Bone marrow (tissue), 2 donors: ENCODE measurements around the gene CPNE4.
"Not testable (repeated sequence)": the region's sequence is repeated elsewhere in the genome, so short reads cannot be mapped to it uniquely, and the experiment has no call there.

Experiments
- DNase-seq, 2 donors: peaks; one replicate each; lab custom pipeline; 2025; lab: John Stamatoyannopoulos, UW

The CPNE4 gene

DNA sequence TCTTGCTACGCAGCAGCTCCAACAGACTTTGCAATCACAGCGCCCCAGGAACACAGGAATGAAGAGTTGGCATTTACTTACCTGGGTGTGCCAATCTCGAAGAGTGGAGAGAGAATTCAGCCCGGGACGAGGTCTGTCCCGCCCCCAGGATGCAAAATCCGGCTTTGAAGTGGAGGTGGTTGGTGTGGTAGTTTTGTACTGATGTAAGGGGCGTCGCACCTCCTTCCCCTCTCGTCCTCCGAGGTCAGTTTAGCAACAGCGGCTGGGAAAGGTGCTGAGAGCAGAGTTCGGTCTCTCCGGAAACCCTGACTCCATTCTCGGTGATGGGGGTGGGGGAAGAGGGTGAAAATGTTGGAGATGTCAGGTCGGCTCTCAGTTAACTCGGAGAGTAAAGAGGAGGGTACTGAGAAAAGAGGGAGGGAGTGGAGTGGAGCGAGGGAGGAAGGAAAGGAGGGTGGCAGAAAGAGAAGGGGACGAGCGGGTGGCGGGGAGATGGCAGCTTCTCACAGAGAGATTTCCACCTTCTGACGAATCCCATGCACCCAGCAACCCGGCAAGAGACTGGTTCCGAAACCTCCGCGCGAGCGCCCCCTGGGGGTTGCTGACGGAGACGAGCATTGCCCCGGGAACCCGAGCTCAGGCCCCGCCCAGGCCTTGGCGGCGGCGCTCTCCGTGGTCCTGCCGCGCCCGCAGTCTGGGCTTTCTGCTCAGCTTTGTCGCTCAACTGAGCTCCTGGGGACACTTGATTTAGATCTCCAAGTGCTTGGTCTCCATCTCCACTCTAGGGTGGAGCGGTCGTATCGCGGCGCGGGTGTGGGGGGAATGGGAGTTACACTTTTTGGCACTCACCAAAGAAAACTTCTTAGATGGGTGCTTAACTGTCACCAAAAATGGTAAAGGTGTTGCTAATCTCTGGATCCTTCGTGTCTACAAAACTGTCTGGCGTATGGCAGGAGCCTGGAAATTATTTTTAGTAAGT lies at the start of gene CPNE4:
Gene CPNE4, minus strand, starts transcription at position 529 of the 979 bp plus-strand sequence.
- DNase-seq: peak; percentile 47 to 56

- no peak for DNase-seq
These were observed 48.9 kb upstream of the CPNE4 start for GRCh38 chr3:132083583-132084279.

DNA sequence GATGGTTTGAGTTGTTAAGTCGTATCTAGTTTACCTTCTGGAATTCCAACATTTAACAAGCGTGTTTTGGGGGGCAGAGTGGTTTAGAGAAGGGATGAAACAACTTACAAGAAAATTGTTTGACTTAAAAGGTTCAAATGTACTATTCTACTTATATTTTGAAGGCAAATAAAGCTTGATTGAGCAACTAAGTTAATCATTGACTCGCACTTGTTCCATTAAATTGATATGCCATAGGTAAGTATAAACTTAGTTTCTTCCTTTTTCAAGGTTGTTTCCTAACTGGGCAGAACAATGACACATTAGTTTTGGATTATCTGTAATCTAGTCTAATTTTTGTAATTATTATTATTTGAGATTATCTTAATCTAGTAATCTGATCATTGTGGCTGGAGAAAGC lies 48.3 kb upstream of the CPNE4 start:
- no peak for DNase-seq

DNA sequence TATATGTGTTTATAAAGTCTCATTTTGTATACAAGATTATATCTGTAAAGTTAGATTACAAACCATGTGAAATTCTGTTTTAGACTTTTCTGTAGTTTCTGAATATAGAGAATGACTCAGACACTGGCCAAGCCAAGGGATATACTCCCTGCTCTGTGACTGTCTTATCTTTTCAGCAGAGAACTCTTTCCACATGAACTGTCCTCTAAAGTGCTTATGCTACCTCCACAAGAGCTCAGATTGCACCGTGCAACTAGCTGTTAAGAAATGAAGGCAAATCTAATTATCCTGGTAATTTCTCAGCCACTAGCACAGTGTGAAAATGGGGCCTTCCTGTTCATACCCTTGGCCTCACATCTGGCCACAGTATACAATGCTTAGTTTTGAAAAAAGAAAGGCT lies 44.3 kb upstream of the CPNE4 start:
- DNase-seq: no peak

- DNase-seq: no peak
These were observed 39.0 kb upstream of the CPNE4 start for GRCh38 chr3:132073771-132074170.

GRCh38 chr3:132071043-132071442 lies 36.2 kb upstream of the CPNE4 start:
- DNase-seq: no peak

GRCh38 chr3:132064114-132064513 lies 29.3 kb upstream of the CPNE4 start:
- DNase-seq: no peak

DNA sequence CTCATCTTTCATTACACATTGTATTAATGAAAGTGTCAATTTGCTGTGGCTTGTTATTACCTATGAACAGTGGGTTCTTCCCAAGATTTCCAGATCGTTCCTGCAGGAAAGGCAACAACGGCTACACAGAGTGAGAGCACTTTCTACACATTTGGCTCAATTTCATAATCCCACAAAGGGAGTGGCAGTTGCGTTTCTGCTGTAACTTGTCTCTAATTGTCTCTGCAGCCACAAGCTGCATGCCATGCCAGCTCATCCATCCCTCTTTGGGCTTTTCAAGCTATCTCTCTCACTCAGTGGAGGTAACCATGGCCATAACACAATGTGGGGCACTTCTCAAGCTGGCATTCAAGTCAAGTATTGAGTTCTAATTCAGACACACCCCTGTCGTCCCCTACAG lies 27.7 kb upstream of the CPNE4 start:
- no peak for DNase-seq

DNA sequence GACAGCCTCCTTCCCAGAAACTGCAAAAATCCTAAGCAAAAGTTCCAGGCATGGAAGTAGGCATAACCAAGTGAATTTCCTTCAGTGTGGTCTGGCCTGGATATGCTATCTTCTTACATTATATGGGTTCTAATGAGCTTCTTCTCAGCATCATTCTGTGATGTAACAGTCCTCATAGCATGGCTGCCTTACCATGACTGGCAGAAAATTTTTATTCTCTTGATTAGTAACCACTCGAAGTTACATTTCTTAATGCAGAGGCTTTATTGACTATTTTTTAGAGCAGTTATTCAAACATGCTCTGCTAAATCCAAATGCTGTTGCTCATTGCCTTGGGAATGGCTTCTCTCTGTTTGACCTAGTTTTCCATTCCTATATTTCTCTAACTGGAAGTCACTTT lies 21.1 kb upstream of the CPNE4 start:
- DNase-seq: no peak

- DNase-seq: no peak
These were observed 12.4 kb upstream of the CPNE4 start for GRCh38 chr3:132047209-132047608.

DNA sequence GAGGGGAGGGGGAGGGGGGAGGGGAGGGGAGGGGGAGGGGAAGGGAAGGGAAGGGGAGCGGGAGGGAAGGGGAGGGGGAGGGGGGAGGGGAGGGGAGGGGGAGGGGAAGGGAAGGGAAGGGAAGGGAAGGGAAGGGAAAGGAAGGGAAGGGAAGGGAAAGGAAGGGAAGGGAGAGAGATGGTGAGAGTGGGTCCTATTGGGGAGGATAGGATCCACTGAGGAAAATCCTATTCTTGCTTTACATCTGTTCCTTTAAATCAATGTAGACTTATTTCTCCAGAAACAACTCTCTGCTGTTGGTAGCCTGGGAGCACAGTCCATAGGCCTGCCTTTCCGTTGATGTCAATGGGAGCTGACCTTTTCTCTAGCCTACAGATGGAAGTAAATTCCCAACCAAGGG lies 10.1 kb upstream of the CPNE4 start:
- DNase-seq: not testable (repeated sequence)

DNA sequence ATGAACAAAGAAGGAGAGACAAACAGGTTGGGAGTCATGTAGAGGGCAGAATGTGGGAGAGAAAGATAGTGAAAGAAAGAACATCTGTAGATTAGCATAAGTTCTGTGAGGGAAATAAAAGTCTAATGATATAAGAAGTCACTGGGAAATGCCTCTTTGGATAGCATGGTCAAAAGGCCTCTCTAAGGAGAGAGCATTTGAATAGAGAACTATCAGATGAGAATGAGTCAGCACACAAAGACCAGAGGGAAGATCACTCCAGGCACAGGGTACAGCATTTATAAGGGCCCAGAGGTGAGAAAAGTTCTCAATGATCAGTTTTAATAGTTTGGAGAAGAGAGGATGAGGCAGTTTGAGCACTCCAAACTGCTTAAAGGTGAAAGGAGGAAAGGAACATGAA lies 7.9 kb upstream of the CPNE4 start:
- no peak for DNase-seq

DNA sequence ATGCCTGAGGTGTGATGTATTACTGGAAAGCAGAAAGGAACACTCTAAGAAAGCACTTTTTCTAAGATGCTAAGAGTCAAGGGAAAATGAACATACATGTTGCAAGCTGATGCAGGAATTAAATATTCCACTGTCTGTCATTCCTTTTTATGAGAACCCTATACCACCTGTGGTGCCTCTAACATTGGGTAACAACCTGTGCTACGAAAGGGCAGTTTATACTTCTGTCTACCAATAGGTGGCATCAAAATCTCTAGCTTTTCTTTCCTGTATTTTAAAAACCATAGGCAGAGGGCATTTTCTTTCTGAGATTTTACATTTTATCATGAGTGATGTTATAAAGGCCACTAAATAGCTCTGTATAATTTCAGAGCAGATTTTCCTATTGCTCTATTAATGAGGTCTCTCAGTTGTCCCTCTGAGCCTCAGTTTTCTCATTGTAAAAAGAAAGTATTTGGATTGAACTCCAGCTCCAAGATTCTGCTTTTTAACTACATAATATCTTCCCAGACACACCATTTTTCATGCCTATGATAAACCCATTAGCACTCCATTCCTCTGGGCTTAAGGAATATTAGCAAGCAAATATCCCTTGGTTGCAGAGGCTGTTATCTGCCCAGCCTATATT lies 3.5 kb upstream of the CPNE4 start:
- no peak for DNase-seq

DNA sequence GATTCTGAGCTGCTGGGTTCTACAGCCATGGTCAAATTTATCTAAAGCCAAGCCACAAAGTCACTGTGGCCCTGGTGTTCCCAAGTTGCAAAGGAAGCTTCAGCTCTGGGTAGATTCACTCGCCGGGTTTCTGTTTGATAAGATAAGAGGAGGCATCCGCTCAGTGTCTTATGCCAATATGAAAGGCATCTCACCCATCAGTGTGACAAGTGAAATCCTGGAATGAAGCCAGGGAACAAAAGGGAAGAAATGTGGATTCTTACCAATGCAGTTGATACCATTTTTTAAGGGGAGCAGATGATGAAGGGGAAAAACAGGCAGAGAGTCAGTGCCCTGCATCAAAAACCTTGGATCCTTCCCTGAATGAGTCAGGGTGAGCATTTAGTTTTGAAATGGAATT lies 2.8 kb upstream of the CPNE4 start:
- no peak for DNase-seq

DNA sequence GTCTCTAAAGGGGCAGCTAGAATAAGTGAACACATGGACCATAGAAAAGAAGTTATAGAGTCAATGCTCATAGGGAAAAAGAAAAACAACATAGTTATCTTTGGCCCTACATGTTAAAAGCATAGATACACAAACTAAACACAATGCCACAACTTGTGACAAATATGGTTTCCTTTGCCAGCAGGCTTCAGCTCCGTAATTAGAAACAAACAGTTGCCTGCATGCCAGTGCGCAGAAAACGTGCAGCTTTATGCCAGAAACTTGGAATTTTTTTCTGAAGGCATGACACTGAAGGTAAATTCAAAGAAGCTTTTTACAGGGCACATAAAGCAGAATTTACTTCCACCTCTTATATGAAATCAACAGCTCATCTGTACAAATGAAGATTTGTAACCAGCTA lies 2.2 kb upstream of the CPNE4 start:
- no peak for DNase-seq

DNA sequence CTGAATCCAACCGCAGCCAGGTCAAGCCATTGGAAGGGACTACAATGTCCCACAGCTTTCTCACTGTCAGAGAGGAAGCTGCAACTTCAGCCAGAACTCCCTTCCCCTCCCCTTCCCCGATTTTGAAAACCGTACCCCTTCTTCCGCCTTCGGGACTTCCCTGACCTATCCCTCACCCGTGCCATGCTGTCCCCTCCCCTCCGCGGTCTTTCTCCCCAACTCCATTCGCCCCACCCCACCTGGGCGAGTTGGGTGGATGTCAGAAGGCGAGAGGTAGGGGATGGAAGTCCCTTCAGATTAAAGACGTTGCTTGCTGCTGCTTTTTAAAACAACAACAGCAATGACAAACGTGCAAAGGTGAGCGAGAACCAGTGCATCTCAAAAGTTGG lies 723 bp downstream of the CPNE4 start:
- no peak for DNase-seq

DNA sequence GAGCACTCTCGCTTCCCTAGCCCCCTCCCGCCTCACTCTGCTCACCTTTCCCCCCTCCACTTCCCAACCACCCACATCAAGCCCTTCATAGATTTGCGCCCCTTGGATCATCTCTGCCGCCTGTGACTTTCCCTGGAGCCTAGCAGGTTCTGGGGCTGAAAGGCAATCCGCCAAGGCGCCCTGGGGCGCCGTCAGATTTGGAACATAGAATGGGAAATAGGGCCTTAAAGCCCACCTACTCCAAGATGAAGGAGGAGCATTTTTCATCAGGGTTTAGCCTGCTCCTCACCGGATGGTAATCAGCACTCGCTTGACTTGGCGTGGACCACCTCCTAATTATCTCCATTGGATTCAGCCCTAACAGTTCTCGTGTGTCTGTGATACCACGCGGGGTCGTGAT lies 1.3 kb downstream of the CPNE4 start:
- no peak for DNase-seq

DNA sequence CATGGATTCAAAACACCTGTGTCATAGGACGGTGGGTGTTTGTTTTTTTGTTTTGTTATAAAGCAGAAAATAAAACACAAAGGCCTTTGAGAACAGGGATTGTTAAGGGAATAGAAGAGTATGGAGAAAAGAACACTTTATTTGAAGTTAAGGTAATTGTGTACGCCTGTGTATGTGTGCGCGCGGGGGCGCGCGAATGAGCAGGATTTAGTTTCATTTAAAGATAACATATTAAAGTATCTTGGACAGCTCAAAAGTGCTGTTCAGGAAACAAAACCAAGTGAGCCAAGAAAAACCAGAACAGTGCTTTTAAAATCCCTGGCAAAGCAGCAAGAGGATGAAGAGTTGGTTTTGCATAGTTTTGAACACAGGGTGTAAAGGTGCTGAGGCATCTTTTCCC lies 1.9 kb downstream of the CPNE4 start:
- DNase-seq: no peak

DNA sequence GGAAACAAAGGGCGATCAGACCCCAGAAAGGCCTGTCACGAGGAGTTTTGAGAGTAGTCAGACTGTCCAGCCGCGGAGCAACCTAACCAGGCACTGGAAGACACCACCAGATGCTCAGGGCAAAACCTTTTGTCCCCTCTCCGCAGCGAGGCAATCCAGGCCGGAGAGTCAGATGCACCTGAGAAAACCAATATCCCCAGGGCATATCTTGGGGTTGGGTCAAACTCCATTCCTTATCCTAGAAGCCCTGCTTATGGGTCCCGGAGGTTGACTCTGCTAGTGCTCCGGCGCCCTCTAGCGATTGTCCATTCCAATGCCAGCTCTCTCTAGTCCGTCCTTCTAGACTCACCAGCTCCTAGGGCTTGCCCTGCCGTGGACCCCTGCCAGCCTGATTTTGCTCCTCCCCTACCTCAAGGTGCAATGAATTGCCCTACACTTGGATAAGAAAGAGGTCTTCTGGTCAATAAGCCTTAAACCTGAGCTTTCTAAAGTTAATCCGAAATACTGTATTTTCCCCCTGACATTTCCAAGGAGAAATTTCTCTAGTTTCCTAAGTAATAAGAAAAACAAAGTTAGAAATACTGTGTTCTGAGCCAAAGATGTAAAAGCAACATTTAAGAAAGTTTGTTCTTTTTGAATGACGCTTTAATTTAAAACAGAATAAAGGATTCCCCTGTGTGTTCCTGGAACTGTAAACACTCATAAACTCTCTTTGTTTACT lies 5.5 kb downstream of the CPNE4 start:
- peak; percentile 20 to 57 for DNase-seq

- no peak for DNase-seq
These were observed 11.9 kb downstream of the CPNE4 start for GRCh38 chr3:132022914-132023313.

DNA sequence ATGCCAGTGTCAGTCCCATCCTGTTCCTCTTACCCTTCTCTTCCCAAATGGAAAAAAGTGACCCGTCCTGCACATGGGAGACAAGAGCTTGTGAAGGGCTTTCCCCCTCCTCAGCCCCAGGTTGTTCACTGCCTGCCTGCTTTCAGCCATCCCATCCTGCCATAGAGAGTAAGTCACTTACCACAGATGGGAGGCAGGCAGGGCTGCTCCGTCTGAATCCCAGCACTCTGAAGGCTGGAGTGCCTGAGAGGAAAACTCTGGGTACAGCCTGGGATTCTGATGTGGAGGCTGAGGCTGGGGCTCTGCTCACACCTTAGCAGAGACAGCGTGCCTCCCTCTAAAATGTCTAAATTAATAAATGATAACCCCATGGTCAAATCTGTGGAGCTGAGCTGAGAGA lies 14.8 kb downstream of the CPNE4 start:
- DNase-seq: no peak

GRCh38 chr3:132017137-132017536 lies 17.7 kb downstream of the CPNE4 start:
- no peak for DNase-seq
